NCI-H187 treated with DMSO at 0.1 percent for 48 hours (cell line): ENCODE data around the gene DNAAF8.
"Not testable (repeated sequence)": the region's sequence is repeated elsewhere in the genome, so short reads cannot be mapped to it uniquely, and the experiment has no call there.

ENCODE experiments used
- DNase-seq: peaks from one replicate; lab custom pipeline; 2025; lab: John Stamatoyannopoulos, UW

DNAAF8 gene

GRCh38 chr16:4783251-4783950, 49.1 kb downstream of the DNAAF8 start:
- DNase-seq = no peak

GRCh38 chr16:4783951-4784336, 49.6 kb downstream of the DNAAF8 start:
- no peak for DNase-seq

- not testable (repeated sequence) for DNase-seq
Observed at GRCh38 chr16:4784444-4784987, 50.2 kb downstream of the DNAAF8 start.

- no peak for DNase-seq
Observed at GRCh38 chr16:4785758-4786433, 51.6 kb downstream of the DNAAF8 start.

GRCh38 chr16:4787068-4787467, 52.7 kb downstream of the DNAAF8 start:
- DNase-seq = no peak

- no peak for DNase-seq
Observed at GRCh38 chr16:4787627-4788482, 53.5 kb downstream of the DNAAF8 start, which contains the start of gene SEPTIN12. SEPTIN12 (minus strand) TSS chr16:4788345; CDS start chr16:4787645, 700 bp downstream.

- no peak for DNase-seq
Observed at GRCh38 chr16:4788489-4788889, 54.2 kb downstream of the DNAAF8 start.

- DNase-seq = no peak
Observed at GRCh38 chr16:4788910-4789309, 54.6 kb downstream of the DNAAF8 start.

GRCh38 chr16:4790261-4790660, 55.9 kb downstream of the DNAAF8 start:
- DNase-seq = no peak

- DNase-seq = no peak
Observed at GRCh38 chr16:4790871-4791270, 56.5 kb downstream of the DNAAF8 start.

- DNase-seq = no peak
Observed at GRCh38 chr16:4792951-4793513, 58.7 kb downstream of the DNAAF8 start.

GRCh38 chr16:4795181-4795827, 61.0 kb downstream of the DNAAF8 start, which contains the start of gene SMIM22:
SMIM22 (plus strand) TSS chr16:4795369; CDS start chr16:4795735, 366 bp downstream.
- no peak for DNase-seq

GRCh38 chr16:4795828-4796572, 61.7 kb downstream of the DNAAF8 start:
- DNase-seq = no peak

GRCh38 chr16:4796982-4797804, 62.9 kb downstream of the DNAAF8 start:
- no peak for DNase-seq

GRCh38 chr16:4797805-4798252, 63.5 kb downstream of the DNAAF8 start:
- no peak for DNase-seq

GRCh38 chr16:4798456-4798855, 64.1 kb downstream of the DNAAF8 start:
- DNase-seq = no peak
